Upper lobe of left lung (tissue), 6 donors: ENCODE measurements around the gene ACYP1. TPM values are rescaled to one million over a fixed set of nuclear protein-coding genes. Genes with fewer than 3 reads are reported as not detected.

Experiments used
- ATAC-seq, 2 donors: fragments of 200-7000 bp; cut with Tn5 transposase; one replicate each; pipeline ENCODE4 v1.9.1; 2022; ENCODE audit warnings: mild to moderate bottlenecking in 2 of 2, moderate library complexity in 2 of 2; ENCODE audit not compliant: low FRiP score in 2 of 2
- DNase-seq, 2 donors: peaks; one replicate each; pipeline ENCODE4 v3.0.0-alpha.2; 2019 to 2020
- H3K27ac ChIP-seq, 4 donors: fragments of 200-600 bp; sonication (generic); one replicate each; pipeline ENCODE4 v1.5.1; 2016 to 2019
- H3K27me3 ChIP-seq, 4 donors: fragments of 200-600 bp; sonication (generic); one replicate each; pipeline ENCODE4 v1.5.1; 2017 to 2019
- H3K36me3 ChIP-seq, 4 donors: fragments of 200-600 bp; sonication (generic); one replicate each; pipeline ENCODE4 v1.5.1; 2016 to 2019
- H3K4me1 ChIP-seq, 4 donors: fragments of 200-600 bp; sonication (generic); one replicate each; pipeline ENCODE4 v1.5.1; 2018 to 2019
- H3K4me3 ChIP-seq, 4 donors: fragments of 200-600 bp; sonication (generic); one replicate each; pipeline ENCODE4 v1.5.1; 2017 to 2019; ENCODE audit warnings: mild to moderate bottlenecking in 2 of 4, moderate library complexity in 1 of 4
- H3K9me3 ChIP-seq, 4 donors: fragments of 200-600 bp; sonication (generic); one replicate each; pipeline ENCODE4 v1.5.1; 2018 to 2019
- EP300 ChIP-seq, 4 donors: sonication (generic); formaldehyde crosslinking; IDR thresholded peaks; one replicate each; pipeline ENCODE4 v1.5.1; 2017; ENCODE audit warnings: antibody characterized with exemption in 4 of 4, control low read depth in 2 of 4
- POLR2A ChIP-seq, 4 donors: fragments of 450-650 bp; IDR thresholded peaks; one replicate each; pipeline ENCODE4 v1.5.1; 2016 to 2017; ENCODE audit warnings: antibody characterized with exemption in 4 of 4, mild to moderate bottlenecking in 2 of 4
- POLR2AphosphoS5 ChIP-seq, 2 donors: sonication (generic); formaldehyde crosslinking; IDR thresholded peaks; one replicate each; pipeline ENCODE4 v1.5.1; 2017; ENCODE audit warnings: antibody characterized with exemption in 2 of 2
- WGBS, 2 donors: methylation state at CpG; one replicate each; pipeline ENCODE4 v1.1.5; 2017 to 2018; 5-methylcytosine and 5-hydroxymethylcytosine counted together
- total RNA-seq, 6 donors: library from RNA; depleted of rRNA in 4 of 6; stranded (reverse); fragments of >200 nt in 4 of 6; gene quantifications; one replicate each; pipeline versions ENCODE4 v1.1.0 to v1.2.1, GENCODE V29; 2016 to 2021
- TF ChIP-seq, protein P1 (sequence below), 6 experiments: fragments of 450-650 bp in 4 of 6; fragments of 200-600 bp in 2 of 6; sonication (generic) in 2 of 6; IDR thresholded peaks; one replicate each; pipeline ENCODE4 v1.5.1; 2016 to 2019; ENCODE audit warnings: antibody characterized with exemption in 6 of 6
- donor health status: DM: no; HTN: no; CAD: no; lungs with moderate emphysema.
- donor health status: DM: no; HTN: yes; CAD: no; lungs with severe emphysema.

ACYP1 gene
- total RNA-seq, 6 donors from 2014 or later, result 7.9 to 46.1 (median 13.7) TPM

DNA sequence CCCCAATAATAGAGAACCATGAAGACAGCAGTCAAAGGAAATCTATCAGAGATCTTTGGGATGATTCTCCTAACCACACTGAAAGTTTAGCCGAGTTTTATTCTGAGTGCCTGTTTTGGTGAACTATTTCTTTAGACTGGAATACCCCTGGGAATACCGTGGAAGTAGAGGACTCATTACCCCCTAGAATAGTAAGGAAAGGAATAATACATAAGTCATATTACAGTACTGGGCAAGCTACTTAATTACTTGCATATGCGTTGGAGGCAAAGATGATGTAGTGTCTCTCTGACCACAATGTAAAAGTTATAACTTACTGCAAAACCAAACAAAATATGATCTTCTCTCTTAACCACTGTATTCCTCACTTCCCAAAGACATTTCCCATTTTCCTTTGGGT, 31.1 kb upstream of the ACYP1 start:
- H3K36me3 ChIP-seq, result peaks cover 40 to 99% (median 68%) of the 10 kb centered on the region in 4 donors
- TF ChIP-seq POLR2A (IDR thresholded peaks at IDR 0.05) (no peak), EP300 (IDR thresholded peaks at IDR 0.05) (no peak)
- no peak overlapping the region for H3K4me3 ChIP-seq
- ATAC-seq, result no peak
- no peak for DNase-seq
- no peak overlapping the region for H3K27ac ChIP-seq
- no peaks in the 10 kb centered on the region for H3K4me1 ChIP-seq
- H3K27me3 ChIP-seq, result no peaks in the 10 kb centered on the region
- WGBS, 2 donors, result 95 to 99% methylated on average over 3 of the region's 3 CpGs
- no peaks in the 10 kb centered on the region for H3K9me3 ChIP-seq

DNA sequence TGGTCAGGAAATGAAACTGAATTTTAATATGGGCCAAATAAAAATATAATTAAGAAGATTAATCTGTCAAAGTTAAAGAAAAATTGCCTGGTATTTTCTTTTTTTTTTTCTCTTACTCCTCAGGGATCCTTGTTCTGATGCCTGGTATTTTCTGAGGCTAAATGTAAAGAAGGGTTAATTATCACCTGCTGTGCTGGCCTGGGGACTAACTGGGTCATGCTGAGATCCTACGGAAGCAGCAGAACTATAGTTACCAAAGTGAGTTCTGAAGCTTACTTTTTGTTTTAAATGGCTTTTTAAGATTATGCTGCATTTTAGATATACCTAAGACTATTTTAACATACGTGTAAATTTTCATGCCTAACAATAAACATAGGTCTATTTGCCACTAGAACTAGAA, 28.9 kb upstream of the ACYP1 start:
- WGBS, 2 donors, result 85 to 90% methylated on average over 2 of the region's 2 CpGs

DNA sequence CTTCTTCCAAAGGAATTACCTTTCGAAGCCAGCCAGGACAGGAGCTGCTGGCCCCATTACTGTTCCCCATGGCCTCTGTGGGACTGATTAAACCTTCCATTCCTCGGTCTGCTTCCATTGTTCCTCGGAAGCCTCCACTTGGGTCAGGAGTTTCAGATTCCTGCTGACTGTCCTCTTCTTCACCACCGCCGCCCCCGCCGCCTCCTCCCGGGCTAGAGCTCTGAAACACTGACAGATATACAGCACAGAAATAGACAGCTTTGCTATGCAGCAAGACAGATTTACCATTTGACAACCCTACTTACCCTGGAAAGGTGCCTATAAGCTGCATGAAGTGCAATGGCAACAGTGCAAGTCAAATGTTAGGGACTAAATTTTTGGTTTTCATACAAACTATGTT, 27.4 kb upstream of the ACYP1 start:
- no peak overlapping the region for H3K27ac ChIP-seq
- no peaks in the 10 kb centered on the region for H3K9me3 ChIP-seq
- H3K4me1 ChIP-seq, result no peaks in the 10 kb centered on the region
- peak in 1 of 2 donors; percentile 66 for DNase-seq
- no peak for ATAC-seq
- H3K4me3 ChIP-seq, result no peak overlapping the region
- no peaks in the 10 kb centered on the region for H3K27me3 ChIP-seq
- TF ChIP-seq, protein P1, sequence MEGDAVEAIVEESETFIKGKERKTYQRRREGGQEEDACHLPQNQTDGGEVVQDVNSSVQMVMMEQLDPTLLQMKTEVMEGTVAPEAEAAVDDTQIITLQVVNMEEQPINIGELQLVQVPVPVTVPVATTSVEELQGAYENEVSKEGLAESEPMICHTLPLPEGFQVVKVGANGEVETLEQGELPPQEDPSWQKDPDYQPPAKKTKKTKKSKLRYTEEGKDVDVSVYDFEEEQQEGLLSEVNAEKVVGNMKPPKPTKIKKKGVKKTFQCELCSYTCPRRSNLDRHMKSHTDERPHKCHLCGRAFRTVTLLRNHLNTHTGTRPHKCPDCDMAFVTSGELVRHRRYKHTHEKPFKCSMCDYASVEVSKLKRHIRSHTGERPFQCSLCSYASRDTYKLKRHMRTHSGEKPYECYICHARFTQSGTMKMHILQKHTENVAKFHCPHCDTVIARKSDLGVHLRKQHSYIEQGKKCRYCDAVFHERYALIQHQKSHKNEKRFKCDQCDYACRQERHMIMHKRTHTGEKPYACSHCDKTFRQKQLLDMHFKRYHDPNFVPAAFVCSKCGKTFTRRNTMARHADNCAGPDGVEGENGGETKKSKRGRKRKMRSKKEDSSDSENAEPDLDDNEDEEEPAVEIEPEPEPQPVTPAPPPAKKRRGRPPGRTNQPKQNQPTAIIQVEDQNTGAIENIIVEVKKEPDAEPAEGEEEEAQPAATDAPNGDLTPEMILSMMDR (IDR thresholded peaks at IDR 0.05), result no peak
- TF ChIP-seq POLR2A (IDR thresholded peaks at IDR 0.05) (no peak), EP300 (IDR thresholded peaks at IDR 0.05) (no peak), POLR2AphosphoS5 (IDR thresholded peaks at IDR 0.05) (no peak)
- 94 to 95% methylated on average over 8 of the region's 8 CpGs for WGBS, 2 donors
- peaks cover 49 to 97% (median 64%) of the 10 kb centered on the region in 4 donors for H3K36me3 ChIP-seq

More for the DNA sequence above, 28.9 kb upstream of the ACYP1 start:
- no peak for TF ChIP-seq POLR2AphosphoS5 (IDR thresholded peaks at IDR 0.05)
- TF ChIP-seq, protein P1 (IDR thresholded peaks at IDR 0.05), result no peak
- TF ChIP-seq POLR2A (IDR thresholded peaks at IDR 0.05), result no peak
- no peak for TF ChIP-seq EP300 (IDR thresholded peaks at IDR 0.05)
- Histone ChIP-seq H3K27me3 (no peaks in the 10 kb centered on the region), H3K36me3 (peaks cover 41 to 97% (median 60%) of the 10 kb centered on the region in 4 donors), H3K4me1 (no peaks in the 10 kb centered on the region), H3K27ac (no peak overlapping the region), H3K4me3 (no peak overlapping the region), H3K9me3 (no peaks in the 10 kb centered on the region)
- ATAC-seq (no peak), DNase-seq (no peak)

DNA sequence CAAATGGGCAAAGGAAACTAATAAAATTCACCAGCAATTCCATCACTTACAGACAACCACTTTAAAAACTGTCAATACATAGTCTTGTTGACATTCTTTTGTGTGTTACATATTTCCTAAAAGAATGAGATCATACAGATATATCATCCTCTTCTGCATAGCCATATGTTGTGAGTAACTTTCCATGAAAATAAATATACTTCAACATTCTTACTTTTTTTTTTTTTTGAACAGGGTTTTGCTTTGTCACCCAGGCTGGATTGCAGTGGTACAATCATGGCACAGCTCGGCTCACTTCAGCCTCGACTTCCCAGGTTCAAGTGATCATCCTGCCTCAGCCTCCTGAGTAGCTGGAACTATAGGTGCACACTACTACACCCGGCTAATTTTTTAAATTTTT, 26.5 kb upstream of the ACYP1 start:
- no peaks in the 10 kb centered on the region for H3K4me1 ChIP-seq
- WGBS, 2 donors, result 93 to 94% methylated on average over 3 of the region's 3 CpGs
- H3K9me3 ChIP-seq, result no peaks in the 10 kb centered on the region
- H3K27ac ChIP-seq, result no peak overlapping the region
- no peak for ATAC-seq
- no peak for DNase-seq
- no peak overlapping the region for H3K4me3 ChIP-seq
- no peaks in the 10 kb centered on the region for H3K27me3 ChIP-seq
- TF ChIP-seq, protein P1 (IDR thresholded peaks at IDR 0.05), result no peak
- TF ChIP-seq POLR2A (IDR thresholded peaks at IDR 0.05) (no peak), POLR2AphosphoS5 (IDR thresholded peaks at IDR 0.05) (no peak), EP300 (IDR thresholded peaks at IDR 0.05) (no peak)
- H3K36me3 ChIP-seq, result peaks cover 51 to 98% (median 65%) of the 10 kb centered on the region in 4 donors

DNA sequence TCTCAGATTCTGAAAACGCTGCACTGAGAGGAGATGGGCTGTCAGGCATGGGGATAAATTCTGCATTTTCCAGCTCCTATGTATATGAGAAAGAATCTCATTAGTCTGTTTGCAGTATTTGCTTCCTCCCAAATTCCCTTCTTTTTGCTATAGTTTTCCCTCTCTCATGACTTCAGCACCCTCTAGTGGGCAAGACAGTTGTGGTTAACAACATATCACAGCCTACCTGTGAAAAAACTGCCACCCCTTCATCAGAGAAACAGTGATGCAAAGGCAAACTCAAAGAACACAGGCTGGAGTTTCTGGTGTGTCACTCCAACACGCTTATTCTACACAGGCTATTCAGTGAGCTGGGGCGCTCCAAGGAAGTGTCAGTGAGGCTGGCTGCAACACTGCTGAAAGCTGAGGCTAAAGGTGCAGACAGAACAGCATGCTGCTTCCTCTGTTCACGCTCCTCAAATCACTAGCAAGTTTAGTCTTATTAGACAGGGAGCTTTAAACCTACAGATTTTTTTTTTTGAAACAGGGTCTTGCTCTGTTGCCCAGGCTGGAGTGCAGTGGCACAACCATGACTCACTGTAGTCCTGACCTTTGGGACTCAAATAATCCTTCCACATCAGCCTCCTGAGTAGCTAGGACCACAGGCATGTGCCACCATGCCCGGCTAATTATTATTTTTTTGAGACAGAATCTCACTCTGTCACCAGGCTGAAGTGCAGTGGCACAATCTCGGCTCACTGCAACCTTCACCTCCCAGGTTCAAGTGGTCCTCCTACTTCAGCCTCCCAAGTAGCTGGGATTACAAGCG, 24.9 kb upstream of the ACYP1 start:
- DNase-seq (no peak), ATAC-seq (peak; percentile 69 to 78)
- Histone ChIP-seq H3K9me3 (no peaks in the 10 kb centered on the region), H3K27me3 (no peaks in the 10 kb centered on the region), H3K4me1 (no peaks in the 10 kb centered on the region), H3K27ac (no peak overlapping the region), H3K36me3 (peaks cover 42 to 98% (median 67%) of the 10 kb centered on the region in 4 donors), H3K4me3 (no peak overlapping the region)
- WGBS, 2 donors, result 80% methylated on average over 7 of the region's 7 CpGs
- no peak for TF ChIP-seq POLR2A (IDR thresholded peaks at IDR 0.05)
- TF ChIP-seq POLR2AphosphoS5 (IDR thresholded peaks at IDR 0.05), result no peak
- TF ChIP-seq, protein P1 (IDR thresholded peaks at IDR 0.05), result peak; percentile 44 to 84 (median 62)
